GM23338 (cell line): Measurements from ENCODE around the gene ASB9. TPM values are rescaled to one million over a fixed set of nuclear protein-coding genes. Genes with fewer than 3 reads are reported as not detected.

Experiments
- ATAC-seq: fragments of 200-7000 bp; cut with Tn5 transposase; 3 replicates; pipeline ENCODE4 v1.9.1; 2020
- DNase-seq: peaks from one replicate; pipeline ENCODE4 v3.0.0-alpha.2; 2015; ENCODE audit warnings: low spot score
- H2AFZ ChIP-seq: fragments of 200-600 bp; sonication (generic); 2 replicates; pipeline ENCODE4 v1.8.0; 2016; ENCODE audit warnings: antibody characterized with exemption, mild to moderate bottlenecking, moderate library complexity
- H3F3A ChIP-seq: fragments of 200-600 bp; sonication (generic); replicated peaks from 2 replicates; pipeline ENCODE4 v1.8.0; 2017; ENCODE audit warnings: antibody characterized with exemption, mixed run types, low read depth
- H3K27ac ChIP-seq: fragments of 200-600 bp; sonication (generic); 2 replicates; pipeline ENCODE4 v1.6.1; 2016; ENCODE audit warnings: low read depth
- H3K27me3 ChIP-seq: fragments of 200-600 bp; sonication (generic); 2 replicates; pipeline ENCODE4 v1.8.0; 2016; ENCODE audit warnings: mild to moderate bottlenecking, mixed run types, moderate library complexity; ENCODE audit not compliant: insufficient read depth
- H3K36me3 ChIP-seq: fragments of 200-600 bp; sonication (generic); 2 replicates; pipeline ENCODE4 v1.8.0; 2016; ENCODE audit warnings: mild to moderate bottlenecking; ENCODE audit not compliant: insufficient read depth
- H3K4me1 ChIP-seq: fragments of 200-600 bp; sonication (generic); 2 replicates; pipeline ENCODE4 v1.8.0; 2016; ENCODE audit warnings: mild to moderate bottlenecking, moderate library complexity; ENCODE audit not compliant: insufficient read depth
- H3K4me2 ChIP-seq: fragments of 200-600 bp; sonication (generic); 2 replicates; pipeline ENCODE4 v1.7.1; 2017; ENCODE audit warnings: mixed run types
- H3K4me3 ChIP-seq: fragments of 200-600 bp; sonication (generic); 2 replicates; pipeline ENCODE4 v1.6.1; 2016; ENCODE audit warnings: mixed run types
- H3K79me2 ChIP-seq: fragments of 200-600 bp; sonication (generic); replicated peaks from 2 replicates; pipeline ENCODE4 v1.8.0; 2017; ENCODE audit warnings: mild to moderate bottlenecking; ENCODE audit not compliant: insufficient read depth
- H3K9me2 ChIP-seq: fragments of 200-600 bp; sonication (generic); 2 replicates; pipeline ENCODE4 v1.8.0; 2017; ENCODE audit not compliant: insufficient read depth
- H4K20me1 ChIP-seq: fragments of 200-600 bp; sonication (generic); replicated peaks from 2 replicates; pipeline ENCODE4 v1.8.0; 2017; ENCODE audit warnings: mild to moderate bottlenecking; ENCODE audit not compliant: insufficient read depth
- H3K27ac Mint-ChIP-seq: 2 replicates; pipeline ENCODE4 v1.8.0; 2020; ENCODE audit warnings: inconsistent platforms, mild to moderate bottlenecking, moderate library complexity, mixed read lengths
- H3K27me3 Mint-ChIP-seq: 3 replicates; pipeline ENCODE4 v1.8.0; 2022; ENCODE audit warnings: low read depth, mild to moderate bottlenecking, moderate library complexity, mixed read lengths, inconsistent platforms; ENCODE audit not compliant: insufficient read depth, poor library complexity
- H3K36me3 Mint-ChIP-seq: 3 replicates; pipeline ENCODE4 v1.8.0; 2021; ENCODE audit warnings: low read depth, mild to moderate bottlenecking, inconsistent platforms, moderate library complexity, mixed read lengths
- H3K4me1 Mint-ChIP-seq: 3 replicates; pipeline ENCODE4 v1.8.0; 2020; ENCODE audit warnings: mild to moderate bottlenecking, inconsistent platforms, mixed read lengths
- H3K4me3 Mint-ChIP-seq: 3 replicates; pipeline ENCODE4 v1.8.0; 2021; ENCODE audit warnings: moderate library complexity, mild to moderate bottlenecking, inconsistent platforms, mixed read lengths
- H3K9me3 Mint-ChIP-seq: 3 replicates; pipeline ENCODE4 v1.8.0; 2020; ENCODE audit warnings: moderate library complexity, mild to moderate bottlenecking, inconsistent platforms, mixed read lengths
- CREB1 ChIP-seq: fragments of 250-450 bp; sonication (Bioruptor Pico); IDR thresholded peaks from 2 replicates; pipeline ENCODE4 v1.5.0; 2020; ENCODE audit warnings: low read depth, mild to moderate bottlenecking, moderate library complexity
- EZH2 ChIP-seq: fragments of 200-600 bp; sonication (generic); IDR thresholded peaks from one replicate; pipeline ENCODE4 v1.8.0; 2017; ENCODE audit warnings: antibody characterized with exemption, mild to moderate bottlenecking, low read depth; ENCODE audit not compliant: unreplicated experiment
- EZH2phosphoT487 ChIP-seq: fragments of 200-600 bp; sonication (generic); IDR thresholded peaks from one replicate; pipeline ENCODE4 v1.8.1; 2018; ENCODE audit warnings: antibody characterized with exemption; ENCODE audit not compliant: unreplicated experiment
- JUNB ChIP-seq: IDR thresholded peaks from one replicate; pipeline ENCODE4 v1.6.1; 2016; ENCODE audit warnings: antibody characterized with exemption; ENCODE audit not compliant: unreplicated experiment
- NANOG ChIP-seq: IDR thresholded peaks from 2 replicates; pipeline ENCODE4 v1.6.1; 2016; ENCODE audit warnings: antibody characterized with exemption, borderline replicate concordance
- POLR2AphosphoS5 ChIP-seq: IDR thresholded peaks from 2 replicates; pipeline ENCODE4 v1.6.1; 2016; ENCODE audit warnings: antibody characterized with exemption, low read depth
- STAT1 ChIP-seq: IDR thresholded peaks from one replicate; pipeline ENCODE4 v1.6.1; 2016; ENCODE audit warnings: antibody characterized with exemption; ENCODE audit not compliant: unreplicated experiment
- ZNF114 ChIP-seq: fragments of 250-450 bp; sonication (Bioruptor Pico); IDR thresholded peaks from 2 replicates; pipeline ENCODE4 v1.5.0; 2020; ENCODE audit warnings: mild to moderate bottlenecking, moderate library complexity
- ZNF331 ChIP-seq: fragments of 250-450 bp; sonication (Bioruptor Pico); IDR thresholded peaks from 2 replicates; pipeline ENCODE4 v1.5.0; 2020; ENCODE audit warnings: low read depth, mild to moderate bottlenecking, moderate library complexity
- polyA plus RNA-seq: library from polyadenylated mRNA; unstranded; fragments of >200 nt; fragmentation: Nextera tagmentation; extraction: Ambion mirVana; gene quantifications from 2 replicates; pipeline ENCODE4 v1.2.1, GENCODE V29; 2016
- total RNA-seq: library from RNA; depleted of rRNA; stranded (reverse); fragments of >200 nt; shearing (Covaris generic); gene quantifications from 2 replicates; pipeline ENCODE4 v1.2.3, GENCODE V29; 2014
- TF ChIP-seq, protein P1 (sequence below), 2 experiments: fragments of 200-600 bp in 1 of 2; sonication (generic) in 1 of 2; conservative IDR thresholded peaks; 2 replicates each; pipeline versions ENCODE4 v1.5.1 to v1.6.1; 2016 to 2017; ENCODE audit warnings: antibody characterized with exemption in 2 of 2, low read depth in 2 of 2, mild to moderate bottlenecking in 2 of 2, moderate library complexity in 1 of 2
- TF ChIP-seq, protein P2 (sequence below): IDR thresholded peaks from 2 replicates; pipeline ENCODE4 v1.6.1; 2016; ENCODE audit warnings: antibody characterized with exemption
- TF ChIP-seq, protein P3 (sequence below): fragments of 250-450 bp; sonication (Bioruptor Pico); IDR thresholded peaks from 2 replicates; pipeline ENCODE4 v1.5.0; 2020; ENCODE audit warnings: mild to moderate bottlenecking, moderate library complexity
- TF ChIP-seq, protein P4 (sequence below): IDR thresholded peaks from one replicate; pipeline ENCODE4 v1.6.1; 2018; ENCODE audit warnings: antibody characterized with exemption; ENCODE audit not compliant: unreplicated experiment

ASB9 gene
- total and polyA plus RNA-seq, 2 experiments from 2014 or later: 0.37 to 0.42 TPM

DNA sequence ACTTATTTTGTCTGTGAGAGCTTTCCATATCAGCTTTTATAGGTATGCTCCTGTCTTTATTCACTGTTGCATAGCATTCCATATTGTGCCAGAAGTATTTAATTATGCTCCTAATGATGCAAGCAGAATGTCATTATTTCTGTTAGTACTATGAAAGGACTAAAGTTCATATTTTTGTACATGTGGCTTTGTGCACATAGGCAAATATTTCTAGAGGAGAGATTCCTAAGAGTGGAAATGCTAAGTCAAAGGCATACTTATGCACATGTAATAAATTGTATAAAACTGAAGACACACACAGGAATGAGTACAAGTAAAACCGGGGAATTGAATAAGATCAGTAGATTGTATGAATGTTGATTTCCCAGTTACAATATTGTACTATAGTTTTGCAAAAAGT, 1.9 kb upstream of the ASB9 start:
- no peak for TF ChIP-seq EZH2
- TF ChIP-seq, protein P1, sequence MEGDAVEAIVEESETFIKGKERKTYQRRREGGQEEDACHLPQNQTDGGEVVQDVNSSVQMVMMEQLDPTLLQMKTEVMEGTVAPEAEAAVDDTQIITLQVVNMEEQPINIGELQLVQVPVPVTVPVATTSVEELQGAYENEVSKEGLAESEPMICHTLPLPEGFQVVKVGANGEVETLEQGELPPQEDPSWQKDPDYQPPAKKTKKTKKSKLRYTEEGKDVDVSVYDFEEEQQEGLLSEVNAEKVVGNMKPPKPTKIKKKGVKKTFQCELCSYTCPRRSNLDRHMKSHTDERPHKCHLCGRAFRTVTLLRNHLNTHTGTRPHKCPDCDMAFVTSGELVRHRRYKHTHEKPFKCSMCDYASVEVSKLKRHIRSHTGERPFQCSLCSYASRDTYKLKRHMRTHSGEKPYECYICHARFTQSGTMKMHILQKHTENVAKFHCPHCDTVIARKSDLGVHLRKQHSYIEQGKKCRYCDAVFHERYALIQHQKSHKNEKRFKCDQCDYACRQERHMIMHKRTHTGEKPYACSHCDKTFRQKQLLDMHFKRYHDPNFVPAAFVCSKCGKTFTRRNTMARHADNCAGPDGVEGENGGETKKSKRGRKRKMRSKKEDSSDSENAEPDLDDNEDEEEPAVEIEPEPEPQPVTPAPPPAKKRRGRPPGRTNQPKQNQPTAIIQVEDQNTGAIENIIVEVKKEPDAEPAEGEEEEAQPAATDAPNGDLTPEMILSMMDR (conservative IDR thresholded peaks at IDR 0.05; ENCODE audit: low read depth in 2 of 2): no peak
- TF ChIP-seq JUNB: no peak
- no peak for TF ChIP-seq NANOG
- no peak for TF ChIP-seq ZNF114
- TF ChIP-seq, protein P2, sequence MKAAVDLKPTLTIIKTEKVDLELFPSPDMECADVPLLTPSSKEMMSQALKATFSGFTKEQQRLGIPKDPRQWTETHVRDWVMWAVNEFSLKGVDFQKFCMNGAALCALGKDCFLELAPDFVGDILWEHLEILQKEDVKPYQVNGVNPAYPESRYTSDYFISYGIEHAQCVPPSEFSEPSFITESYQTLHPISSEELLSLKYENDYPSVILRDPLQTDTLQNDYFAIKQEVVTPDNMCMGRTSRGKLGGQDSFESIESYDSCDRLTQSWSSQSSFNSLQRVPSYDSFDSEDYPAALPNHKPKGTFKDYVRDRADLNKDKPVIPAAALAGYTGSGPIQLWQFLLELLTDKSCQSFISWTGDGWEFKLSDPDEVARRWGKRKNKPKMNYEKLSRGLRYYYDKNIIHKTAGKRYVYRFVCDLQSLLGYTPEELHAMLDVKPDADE: no peak
- no peak for TF ChIP-seq STAT1
- no peak for TF ChIP-seq EZH2phosphoT487
- TF ChIP-seq, protein P3, sequence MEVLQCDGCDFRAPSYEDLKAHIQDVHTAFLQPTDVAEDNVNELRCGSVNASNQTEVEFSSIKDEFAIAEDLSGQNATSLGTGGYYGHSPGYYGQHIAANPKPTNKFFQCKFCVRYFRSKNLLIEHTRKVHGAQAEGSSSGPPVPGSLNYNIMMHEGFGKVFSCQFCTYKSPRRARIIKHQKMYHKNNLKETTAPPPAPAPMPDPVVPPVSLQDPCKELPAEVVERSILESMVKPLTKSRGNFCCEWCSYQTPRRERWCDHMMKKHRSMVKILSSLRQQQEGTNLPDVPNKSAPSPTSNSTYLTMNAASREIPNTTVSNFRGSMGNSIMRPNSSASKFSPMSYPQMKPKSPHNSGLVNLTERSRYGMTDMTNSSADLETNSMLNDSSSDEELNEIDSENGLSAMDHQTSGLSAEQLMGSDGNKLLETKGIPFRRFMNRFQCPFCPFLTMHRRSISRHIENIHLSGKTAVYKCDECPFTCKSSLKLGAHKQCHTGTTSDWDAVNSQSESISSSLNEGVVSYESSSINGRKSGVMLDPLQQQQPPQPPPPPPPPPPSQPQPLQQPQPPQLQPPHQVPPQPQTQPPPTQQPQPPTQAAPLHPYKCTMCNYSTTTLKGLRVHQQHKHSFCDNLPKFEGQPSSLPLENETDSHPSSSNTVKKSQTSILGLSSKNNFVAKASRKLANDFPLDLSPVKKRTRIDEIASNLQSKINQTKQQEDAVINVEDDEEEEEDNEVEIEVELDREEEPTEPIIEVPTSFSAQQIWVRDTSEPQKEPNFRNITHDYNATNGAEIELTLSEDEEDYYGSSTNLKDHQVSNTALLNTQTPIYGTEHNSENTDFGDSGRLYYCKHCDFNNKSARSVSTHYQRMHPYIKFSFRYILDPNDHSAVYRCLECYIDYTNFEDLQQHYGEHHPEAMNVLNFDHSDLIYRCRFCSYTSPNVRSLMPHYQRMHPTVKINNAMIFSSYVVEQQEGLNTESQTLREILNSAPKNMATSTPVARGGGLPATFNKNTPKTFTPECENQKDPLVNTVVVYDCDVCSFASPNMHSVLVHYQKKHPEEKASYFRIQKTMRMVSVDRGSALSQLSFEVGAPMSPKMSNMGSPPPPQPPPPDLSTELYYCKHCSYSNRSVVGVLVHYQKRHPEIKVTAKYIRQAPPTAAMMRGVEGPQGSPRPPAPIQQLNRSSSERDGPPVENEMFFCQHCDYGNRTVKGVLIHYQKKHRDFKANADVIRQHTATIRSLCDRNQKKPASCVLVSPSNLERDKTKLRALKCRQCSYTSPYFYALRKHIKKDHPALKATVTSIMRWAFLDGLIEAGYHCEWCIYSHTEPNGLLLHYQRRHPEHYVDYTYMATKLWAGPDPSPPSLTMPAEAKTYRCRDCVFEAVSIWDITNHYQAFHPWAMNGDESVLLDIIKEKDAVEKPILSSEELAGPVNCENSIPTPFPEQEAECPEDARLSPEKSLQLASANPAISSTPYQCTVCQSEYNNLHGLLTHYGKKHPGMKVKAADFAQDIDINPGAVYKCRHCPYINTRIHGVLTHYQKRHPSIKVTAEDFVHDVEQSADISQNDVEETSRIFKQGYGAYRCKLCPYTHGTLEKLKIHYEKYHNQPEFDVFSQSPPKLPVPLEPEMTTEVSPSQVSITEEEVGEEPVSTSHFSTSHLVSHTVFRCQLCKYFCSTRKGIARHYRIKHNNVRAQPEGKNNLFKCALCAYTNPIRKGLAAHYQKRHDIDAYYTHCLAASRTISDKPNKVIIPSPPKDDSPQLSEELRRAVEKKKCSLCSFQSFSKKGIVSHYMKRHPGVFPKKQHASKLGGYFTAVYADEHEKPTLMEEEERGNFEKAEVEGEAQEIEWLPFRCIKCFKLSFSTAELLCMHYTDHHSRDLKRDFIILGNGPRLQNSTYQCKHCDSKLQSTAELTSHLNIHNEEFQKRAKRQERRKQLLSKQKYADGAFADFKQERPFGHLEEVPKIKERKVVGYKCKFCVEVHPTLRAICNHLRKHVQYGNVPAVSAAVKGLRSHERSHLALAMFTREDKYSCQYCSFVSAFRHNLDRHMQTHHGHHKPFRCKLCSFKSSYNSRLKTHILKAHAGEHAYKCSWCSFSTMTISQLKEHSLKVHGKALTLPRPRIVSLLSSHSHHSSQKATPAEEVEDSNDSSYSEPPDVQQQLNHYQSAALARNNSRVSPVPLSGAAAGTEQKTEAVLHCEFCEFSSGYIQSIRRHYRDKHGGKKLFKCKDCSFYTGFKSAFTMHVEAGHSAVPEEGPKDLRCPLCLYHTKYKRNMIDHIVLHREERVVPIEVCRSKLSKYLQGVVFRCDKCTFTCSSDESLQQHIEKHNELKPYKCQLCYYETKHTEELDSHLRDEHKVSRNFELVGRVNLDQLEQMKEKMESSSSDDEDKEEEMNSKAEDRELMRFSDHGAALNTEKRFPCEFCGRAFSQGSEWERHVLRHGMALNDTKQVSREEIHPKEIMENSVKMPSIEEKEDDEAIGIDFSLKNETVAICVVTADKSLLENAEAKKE (CRISPR knock-in tag): no peak
- no peak for TF ChIP-seq POLR2AphosphoS5
- no peak for TF ChIP-seq ZNF331 (CRISPR knock-in tag)
- TF ChIP-seq CREB1 (CRISPR knock-in tag): no peak
- TF ChIP-seq, protein P4, sequence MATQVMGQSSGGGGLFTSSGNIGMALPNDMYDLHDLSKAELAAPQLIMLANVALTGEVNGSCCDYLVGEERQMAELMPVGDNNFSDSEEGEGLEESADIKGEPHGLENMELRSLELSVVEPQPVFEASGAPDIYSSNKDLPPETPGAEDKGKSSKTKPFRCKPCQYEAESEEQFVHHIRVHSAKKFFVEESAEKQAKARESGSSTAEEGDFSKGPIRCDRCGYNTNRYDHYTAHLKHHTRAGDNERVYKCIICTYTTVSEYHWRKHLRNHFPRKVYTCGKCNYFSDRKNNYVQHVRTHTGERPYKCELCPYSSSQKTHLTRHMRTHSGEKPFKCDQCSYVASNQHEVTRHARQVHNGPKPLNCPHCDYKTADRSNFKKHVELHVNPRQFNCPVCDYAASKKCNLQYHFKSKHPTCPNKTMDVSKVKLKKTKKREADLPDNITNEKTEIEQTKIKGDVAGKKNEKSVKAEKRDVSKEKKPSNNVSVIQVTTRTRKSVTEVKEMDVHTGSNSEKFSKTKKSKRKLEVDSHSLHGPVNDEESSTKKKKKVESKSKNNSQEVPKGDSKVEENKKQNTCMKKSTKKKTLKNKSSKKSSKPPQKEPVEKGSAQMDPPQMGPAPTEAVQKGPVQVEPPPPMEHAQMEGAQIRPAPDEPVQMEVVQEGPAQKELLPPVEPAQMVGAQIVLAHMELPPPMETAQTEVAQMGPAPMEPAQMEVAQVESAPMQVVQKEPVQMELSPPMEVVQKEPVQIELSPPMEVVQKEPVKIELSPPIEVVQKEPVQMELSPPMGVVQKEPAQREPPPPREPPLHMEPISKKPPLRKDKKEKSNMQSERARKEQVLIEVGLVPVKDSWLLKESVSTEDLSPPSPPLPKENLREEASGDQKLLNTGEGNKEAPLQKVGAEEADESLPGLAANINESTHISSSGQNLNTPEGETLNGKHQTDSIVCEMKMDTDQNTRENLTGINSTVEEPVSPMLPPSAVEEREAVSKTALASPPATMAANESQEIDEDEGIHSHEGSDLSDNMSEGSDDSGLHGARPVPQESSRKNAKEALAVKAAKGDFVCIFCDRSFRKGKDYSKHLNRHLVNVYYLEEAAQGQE: no peak
- no peak overlapping the region for H3K27ac Mint-ChIP-seq
- H3K27ac ChIP-seq: no peak overlapping the region
- H3K4me1 ChIP-seq: no peaks in the 10 kb centered on the region; the same call in 1 of the 2 replicates
- DNase-seq (no peak), ATAC-seq (no peak)
- no peaks in the 10 kb centered on the region for H3F3A ChIP-seq
- peaks cover 9% of the 10 kb centered on the region; the same call in 2 of the 3 replicates for H3K4me1 Mint-ChIP-seq
- H3K4me3 Mint-ChIP-seq: no peak overlapping the region
- H3K9me2 ChIP-seq: no peaks in the 10 kb centered on the region
- H3K79me2 ChIP-seq: no peaks in the 10 kb centered on the region
- H3K9me3 Mint-ChIP-seq: no peaks in the 10 kb centered on the region
- no peak overlapping the region for H2AFZ ChIP-seq
- H3K4me3 ChIP-seq: no peak overlapping the region
- no peak overlapping the region for H3K4me2 ChIP-seq
- no peaks in the 10 kb centered on the region for H3K27me3 ChIP-seq
- H4K20me1 ChIP-seq: no peaks in the 10 kb centered on the region
- peaks cover 5% of the 10 kb centered on the region for H3K27me3 Mint-ChIP-seq
- H3K36me3 ChIP-seq: no peaks in the 10 kb centered on the region
- H3K36me3 Mint-ChIP-seq: no peaks in the 10 kb centered on the region
